ENCODE data around the gene CAGE1.

CAGE1 gene

DNA sequence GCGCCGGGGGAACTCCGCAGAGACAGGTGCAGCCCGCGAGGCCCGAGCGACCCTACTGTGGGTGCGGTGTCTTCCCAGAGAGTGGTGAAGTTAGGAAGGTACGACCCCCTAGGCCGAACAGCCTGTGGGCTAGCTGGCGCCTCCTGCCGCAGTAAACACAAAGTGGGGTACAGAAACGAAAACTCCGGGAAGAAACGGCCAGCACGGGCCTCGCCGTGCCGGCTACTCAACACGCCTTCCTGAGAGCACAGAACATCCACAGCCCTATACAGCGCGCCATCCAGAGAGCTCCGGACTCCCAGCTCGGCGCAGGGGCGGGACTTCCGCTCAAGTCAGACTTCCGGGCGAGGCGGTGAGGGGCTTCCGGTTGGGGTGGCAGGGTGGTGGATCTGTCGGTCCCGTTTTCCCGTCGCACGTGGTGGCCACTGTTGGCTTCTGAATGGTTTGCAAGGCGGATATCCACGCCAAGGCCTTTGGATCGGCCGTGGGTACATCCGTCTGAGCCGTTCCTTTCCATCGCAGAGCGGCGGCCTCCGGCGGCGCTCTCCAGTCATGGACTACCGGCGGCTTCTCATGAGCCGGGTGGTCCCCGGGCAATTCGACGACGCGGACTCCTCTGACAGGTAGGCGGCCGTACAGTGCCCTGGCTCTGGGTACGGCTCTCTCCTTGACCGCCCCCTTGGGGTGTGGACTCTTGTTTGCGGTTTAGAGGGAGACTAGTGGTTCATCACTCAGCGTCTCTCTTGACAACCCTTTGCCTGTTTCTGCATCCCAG lies at the start of gene CAGE1, which contains the start of gene RIOK1:
CAGE1 (minus strand) TSS at position 292 of the 775 bp plus-strand sequence. CDS start 2,569 bp downstream, outside the sequence.
RIOK1 (plus strand) TSS at position 358 of the 775 bp plus-strand sequence; CDS start at position 553, 195 bp downstream.
- H3K4me1 ChIP-seq (ENCODE audit: insufficient read depth, low read length), result peaks cover 5% of the 10 kb centered on the region; the same call in 1 of the 2 replicates
- no peaks in the 10 kb centered on the region for H3K9me3 ChIP-seq (ENCODE audit: control insufficient read depth, insufficient read depth, low read length)
- H3K9ac ChIP-seq (ENCODE audit: low read depth, low read length), result peak within 1 kb of the TSS; percentile 89
- H3K36me3 ChIP-seq (ENCODE audit: insufficient read depth, low read length), result peaks cover 6% of the 10 kb centered on the region; the same call in 1 of the 2 replicates

DNA sequence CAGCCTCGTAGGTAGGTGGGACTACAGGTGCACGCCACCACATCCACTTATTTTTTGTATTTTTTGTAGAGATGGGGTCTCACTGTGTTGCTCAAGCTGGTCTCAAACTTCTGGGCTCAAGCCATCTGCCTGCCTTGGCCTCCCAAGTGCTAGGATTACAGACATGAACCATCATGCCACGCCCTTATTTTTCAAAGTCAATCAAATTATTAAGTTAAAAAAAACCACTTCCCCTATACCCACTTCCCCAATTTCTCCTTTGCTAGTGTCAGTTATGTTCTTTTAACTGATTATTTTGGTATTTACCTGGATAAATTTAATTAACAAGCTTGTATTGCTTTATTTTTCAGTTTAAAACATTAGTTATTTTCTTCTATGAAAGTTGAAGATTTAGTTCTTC lies 49.7 kb upstream of the CAGE1 start:
- Histone ChIP-seq H3K4me1 (ENCODE audit: insufficient read depth, low read length) (no peaks in the 10 kb centered on the region), H3K9me3 (ENCODE audit: control insufficient read depth, insufficient read depth, low read length) (no peaks in the 10 kb centered on the region), H3K9ac (ENCODE audit: low read depth, low read length) (no peak overlapping the region), H3K36me3 (ENCODE audit: insufficient read depth, low read length) (no peaks in the 10 kb centered on the region)

- H3K9me3 ChIP-seq (ENCODE audit: control insufficient read depth, insufficient read depth, low read length), result no peaks in the 10 kb centered on the region
- no peaks in the 10 kb centered on the region for H3K4me1 ChIP-seq (ENCODE audit: insufficient read depth, low read length)
- no peaks in the 10 kb centered on the region for H3K36me3 ChIP-seq (ENCODE audit: insufficient read depth, low read length)
- H3K9ac ChIP-seq (ENCODE audit: low read depth, low read length), result no peak overlapping the region
Measured at GRCh38 chr6:7438011-7438410, 48.5 kb upstream of the CAGE1 start.

DNA sequence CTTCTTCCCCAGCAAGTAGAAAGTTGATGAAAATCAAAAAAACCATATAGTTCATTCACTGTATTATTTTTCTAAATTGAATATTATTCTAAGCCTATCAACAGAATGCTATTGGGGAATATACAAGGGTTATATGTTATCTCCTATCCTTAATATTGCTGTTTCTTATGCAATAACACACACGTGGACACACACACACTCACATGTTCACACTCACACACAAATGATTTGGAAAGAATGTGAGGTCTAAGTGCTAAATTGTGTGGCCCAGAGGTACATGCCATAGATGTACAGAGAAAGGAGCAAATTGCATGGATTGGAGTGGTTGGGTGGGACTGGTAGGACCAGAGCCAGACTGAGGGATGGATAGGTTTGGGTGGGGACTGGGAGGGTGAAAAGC lies 45.1 kb upstream of the CAGE1 start:
- H3K36me3 ChIP-seq (ENCODE audit: insufficient read depth, low read length), result no peaks in the 10 kb centered on the region
- no peak overlapping the region for H3K9ac ChIP-seq (ENCODE audit: low read depth, low read length)
- H3K4me1 ChIP-seq (ENCODE audit: insufficient read depth, low read length), result no peaks in the 10 kb centered on the region; the same call in 1 of the 2 replicates
- no peaks in the 10 kb centered on the region for H3K9me3 ChIP-seq (ENCODE audit: control insufficient read depth, insufficient read depth, low read length)

GRCh38 chr6:7433121-7433617 lies 43.6 kb upstream of the CAGE1 start:
- Histone ChIP-seq H3K36me3 (ENCODE audit: insufficient read depth, low read length) (no peaks in the 10 kb centered on the region), H3K9ac (ENCODE audit: low read depth, low read length) (no peak overlapping the region), H3K4me1 (ENCODE audit: insufficient read depth, low read length) (no peaks in the 10 kb centered on the region; the same call in 1 of the 2 replicates), H3K9me3 (ENCODE audit: control insufficient read depth, insufficient read depth, low read length) (no peaks in the 10 kb centered on the region)

GRCh38 chr6:7432391-7433120 lies 43.0 kb upstream of the CAGE1 start:
- Histone ChIP-seq H3K9ac (ENCODE audit: low read depth, low read length) (peak overlapping the region; percentile 2; the same call in 1 of the 2 replicates), H3K4me1 (ENCODE audit: insufficient read depth, low read length) (no peaks in the 10 kb centered on the region; the same call in 1 of the 2 replicates), H3K36me3 (ENCODE audit: insufficient read depth, low read length) (no peaks in the 10 kb centered on the region), H3K9me3 (ENCODE audit: control insufficient read depth, insufficient read depth, low read length) (no peaks in the 10 kb centered on the region)

DNA sequence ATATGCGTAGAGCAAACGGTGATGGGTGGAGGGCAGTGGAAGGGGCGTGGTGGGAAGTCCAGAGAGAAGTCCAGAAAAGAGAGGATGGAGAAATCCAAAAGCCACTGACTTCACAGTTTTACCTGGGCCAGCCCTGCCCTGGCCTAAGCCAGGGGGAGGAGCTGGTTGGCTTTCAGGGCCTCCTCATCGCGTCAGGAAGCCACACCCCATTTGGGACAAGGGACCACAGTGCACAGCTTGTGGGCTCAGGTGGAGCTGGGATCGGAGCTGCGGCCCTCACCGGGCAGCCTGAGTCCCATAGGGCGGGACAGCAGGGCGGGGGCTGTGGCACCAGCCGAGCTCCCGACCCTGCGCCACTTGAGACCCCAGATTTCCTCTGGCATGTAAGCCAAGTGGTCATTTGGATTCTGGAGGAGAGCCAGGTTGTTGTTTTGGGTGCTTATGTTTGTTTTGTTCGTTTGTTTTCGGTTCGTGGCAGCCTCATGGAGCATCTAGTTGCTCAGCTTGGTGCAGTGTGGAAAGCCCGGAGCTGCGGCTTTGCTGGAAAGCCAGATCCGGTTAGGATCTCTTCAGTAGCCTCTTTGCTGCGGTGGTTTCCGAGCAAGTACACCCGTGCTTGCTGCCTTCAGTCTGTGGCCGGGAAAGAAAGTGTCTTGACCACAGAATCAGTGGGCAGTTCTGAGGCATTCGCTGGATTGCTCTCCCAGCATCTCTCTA lies 42.3 kb upstream of the CAGE1 start:
- Histone ChIP-seq H3K9me3 (ENCODE audit: control insufficient read depth, insufficient read depth, low read length) (no peaks in the 10 kb centered on the region), H3K36me3 (ENCODE audit: insufficient read depth, low read length) (no peaks in the 10 kb centered on the region), H3K9ac (ENCODE audit: low read depth, low read length) (peak overlapping the region; percentile 2; the same call in 1 of the 2 replicates), H3K4me1 (ENCODE audit: insufficient read depth, low read length) (no peaks in the 10 kb centered on the region; the same call in 1 of the 2 replicates)

- Histone ChIP-seq H3K4me1 (ENCODE audit: insufficient read depth, low read length) (no peaks in the 10 kb centered on the region; the same call in 1 of the 2 replicates), H3K9me3 (ENCODE audit: control insufficient read depth, insufficient read depth, low read length) (no peaks in the 10 kb centered on the region), H3K36me3 (ENCODE audit: insufficient read depth, low read length) (no peaks in the 10 kb centered on the region), H3K9ac (ENCODE audit: low read depth, low read length) (no peak overlapping the region)
Measured at GRCh38 chr6:7431313-7431673, 41.8 kb upstream of the CAGE1 start.

GRCh38 chr6:7426447-7427169 lies 37.1 kb upstream of the CAGE1 start:
- Histone ChIP-seq H3K9ac (ENCODE audit: low read depth, low read length) (no peak overlapping the region), H3K9me3 (ENCODE audit: control insufficient read depth, insufficient read depth, low read length) (no peaks in the 10 kb centered on the region), H3K36me3 (ENCODE audit: insufficient read depth, low read length) (no peaks in the 10 kb centered on the region), H3K4me1 (ENCODE audit: insufficient read depth, low read length) (no peaks in the 10 kb centered on the region; the same call in 1 of the 2 replicates)

- Histone ChIP-seq H3K9ac (ENCODE audit: low read depth, low read length) (no peak overlapping the region), H3K9me3 (ENCODE audit: control insufficient read depth, insufficient read depth, low read length) (no peaks in the 10 kb centered on the region), H3K4me1 (ENCODE audit: insufficient read depth, low read length) (peaks cover 5% of the 10 kb centered on the region)
Measured at GRCh38 chr6:7425808-7426190, 36.3 kb upstream of the CAGE1 start.

GRCh38 chr6:7424967-7425807 lies 35.6 kb upstream of the CAGE1 start:
- no peak overlapping the region for H3K9ac ChIP-seq (ENCODE audit: low read depth, low read length)
- no peaks in the 10 kb centered on the region for H3K9me3 ChIP-seq (ENCODE audit: control insufficient read depth, insufficient read depth, low read length)
- H3K36me3 ChIP-seq (ENCODE audit: insufficient read depth, low read length), result no peaks in the 10 kb centered on the region
- H3K4me1 ChIP-seq (ENCODE audit: insufficient read depth, low read length), result peaks cover 7% of the 10 kb centered on the region

More at GRCh38 chr6:7425808-7426190, 36.3 kb upstream of the CAGE1 start:
- H3K36me3 ChIP-seq (ENCODE audit: insufficient read depth, low read length), result no peaks in the 10 kb centered on the region

- H3K36me3 ChIP-seq (ENCODE audit: insufficient read depth, low read length), result no peaks in the 10 kb centered on the region
- H3K9me3 ChIP-seq (ENCODE audit: control insufficient read depth, insufficient read depth, low read length), result no peaks in the 10 kb centered on the region
- no peak overlapping the region for H3K9ac ChIP-seq (ENCODE audit: low read depth, low read length)
- H3K4me1 ChIP-seq (ENCODE audit: insufficient read depth, low read length), result peaks cover 7% of the 10 kb centered on the region
Measured at GRCh38 chr6:7424058-7424457, 34.5 kb upstream of the CAGE1 start.

DNA sequence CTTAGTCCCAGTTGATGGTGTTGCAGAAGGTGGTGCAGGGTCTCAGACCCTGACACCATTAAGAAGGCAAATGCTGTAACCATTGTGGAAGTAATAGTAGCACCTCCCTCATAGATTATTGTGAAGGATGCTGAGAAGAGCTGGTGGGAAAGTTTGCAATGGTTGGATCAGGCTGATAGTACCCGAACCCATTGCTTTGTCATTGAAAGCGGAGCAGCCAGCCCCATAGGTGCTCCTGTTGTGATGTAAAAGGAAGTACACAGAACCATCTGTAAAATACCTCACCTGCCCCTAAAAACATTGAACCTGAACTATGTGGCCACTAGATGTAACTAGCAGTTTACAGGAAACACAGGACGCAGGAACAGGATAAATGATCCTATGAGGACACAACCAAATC lies 31.5 kb upstream of the CAGE1 start:
- peaks cover 7% of the 10 kb centered on the region for H3K4me1 ChIP-seq (ENCODE audit: insufficient read depth, low read length)
- H3K36me3 ChIP-seq (ENCODE audit: insufficient read depth, low read length), result no peaks in the 10 kb centered on the region; the same call in none of the 2 replicates
- H3K9ac ChIP-seq (ENCODE audit: low read depth, low read length), result no peak overlapping the region
- no peaks in the 10 kb centered on the region for H3K9me3 ChIP-seq (ENCODE audit: control insufficient read depth, insufficient read depth, low read length)

Measured in ES-I3 (cell line).